Naive B cell (primary cell): ENCODE measurements around the gene C2orf49. TPM values are rescaled to one million over a fixed set of nuclear protein-coding genes. Genes with fewer than 3 reads are reported as not detected.

Source experiments
- ATAC-seq, 2 donors: fragments of 150-1000 bp; cut with Tn5 transposase; 2 replicates each; pipeline ENCODE4 v1.10.0; 2021; ENCODE audit warnings: low read depth in 2 of 2, mild to moderate bottlenecking in 2 of 2, moderate library complexity in 2 of 2
- DNase-seq: peaks from one replicate; pipeline ENCODE4 v3.0.0; 2022
- H3K27ac Mint-ChIP-seq, 6 donors: one replicate each; pipeline ENCODE4 v1.8.0; 2020 to 2022; ENCODE audit warnings: mild to moderate bottlenecking in 6 of 6, mixed read lengths in 6 of 6, moderate library complexity in 5 of 6, inconsistent platforms in 2 of 6
- H3K27me3 Mint-ChIP-seq, 3 donors: one replicate each; pipeline ENCODE4 v1.8.0; 2021 to 2022; ENCODE audit warnings: mixed read lengths in 3 of 3, mild to moderate bottlenecking in 1 of 3
- H3K36me3 Mint-ChIP-seq, 2 donors: one replicate each; pipeline ENCODE4 v1.8.0; 2020 to 2022; ENCODE audit warnings: mixed read lengths in 2 of 2, inconsistent platforms in 1 of 2, mild to moderate bottlenecking in 1 of 2
- H3K4me1 Mint-ChIP-seq, 3 donors: one replicate each; pipeline ENCODE4 v1.8.0; 2020 to 2022; ENCODE audit warnings: mixed read lengths in 3 of 3, inconsistent platforms in 1 of 3, mild to moderate bottlenecking in 1 of 3, moderate library complexity in 1 of 3
- H3K4me3 Mint-ChIP-seq, 8 donors: one replicate each; pipeline ENCODE4 v1.8.0; 2020 to 2022; ENCODE audit warnings: mild to moderate bottlenecking in 8 of 8, mixed read lengths in 8 of 8, moderate library complexity in 8 of 8, inconsistent platforms in 2 of 8
- H3K9me3 Mint-ChIP-seq, 7 donors: one replicate each; pipeline ENCODE4 v1.8.0; 2020 to 2022; ENCODE audit warnings: mixed read lengths in 7 of 7, mild to moderate bottlenecking in 5 of 7, inconsistent platforms in 2 of 7, moderate library complexity in 1 of 7
- polyA plus RNA-seq, 6 donors: library from polyadenylated mRNA; unstranded; fragments of 300-500 nt; fragmentation: Illumina TruSeq; gene quantifications; one replicate each; pipeline ENCODE4 v1.2.3, GENCODE V29; 2021; ENCODE audit warnings: low read depth in 6 of 6

C2orf49 gene
- polyA plus RNA-seq, 6 donors from 2014 or later, result 12.0 to 16.3 (median 12.7) TPM

GRCh38 chr2:105384861-105385260 lies 47.5 kb downstream of the C2orf49 start:
- ATAC-seq (no peak), DNase-seq (no peak)
- Mint-ChIP-seq H3K4me3 (no peak overlapping the region), H3K27me3 (peaks cover 2 to 26% (median 19%) of the 10 kb centered on the region in 3 donors), H3K27ac (no peak overlapping the region), H3K4me1 (no peaks in the 10 kb centered on the region), H3K9me3 (peaks cover 0 to 7% (median 0%) of the 10 kb centered on the region in 7 donors), H3K36me3 (no peaks in the 10 kb centered on the region)

- ATAC-seq (no peak), DNase-seq (no peak)
- Mint-ChIP-seq H3K27me3 (peaks cover 0 to 26% (median 19%) of the 10 kb centered on the region in 3 donors), H3K27ac (no peak overlapping the region), H3K4me1 (no peaks in the 10 kb centered on the region), H3K4me3 (no peak overlapping the region), H3K9me3 (peaks cover 0 to 7% (median 0%) of the 10 kb centered on the region in 7 donors), H3K36me3 (no peaks in the 10 kb centered on the region)
Measured at GRCh38 chr2:105385731-105386540, 48.6 kb downstream of the C2orf49 start.

GRCh38 chr2:105387225-105387624 lies 49.9 kb downstream of the C2orf49 start:
- H3K4me3 Mint-ChIP-seq, result no peak overlapping the region
- H3K9me3 Mint-ChIP-seq, result peaks cover 0 to 7% (median 0%) of the 10 kb centered on the region in 7 donors
- H3K27me3 Mint-ChIP-seq, result peaks cover 0 to 32% (median 22%) of the 10 kb centered on the region in 3 donors
- H3K27ac Mint-ChIP-seq, result no peak overlapping the region
- DNase-seq (no peak), ATAC-seq (no peak)
- H3K4me1 Mint-ChIP-seq, result no peaks in the 10 kb centered on the region
- no peaks in the 10 kb centered on the region for H3K36me3 Mint-ChIP-seq

- DNase-seq (no peak), ATAC-seq (no peak)
- H3K4me1 Mint-ChIP-seq, result no peaks in the 10 kb centered on the region
- H3K36me3 Mint-ChIP-seq, result no peaks in the 10 kb centered on the region
- peaks cover 0 to 49% (median 21%) of the 10 kb centered on the region in 3 donors for H3K27me3 Mint-ChIP-seq
- H3K4me3 Mint-ChIP-seq, result no peak overlapping the region
- H3K9me3 Mint-ChIP-seq, result peaks cover 0 to 7% (median 0%) of the 10 kb centered on the region in 7 donors
- peak overlapping the region in 1 of 6 donors; percentile 26 for H3K27ac Mint-ChIP-seq
Measured at GRCh38 chr2:105388971-105389381, 51.6 kb downstream of the C2orf49 start.

GRCh38 chr2:105390454-105390853 lies 53.1 kb downstream of the C2orf49 start:
- Mint-ChIP-seq H3K36me3 (no peaks in the 10 kb centered on the region), H3K27me3 (peaks cover 6 to 52% (median 16%) of the 10 kb centered on the region in 3 donors), H3K4me3 (no peak overlapping the region), H3K4me1 (no peaks in the 10 kb centered on the region), H3K27ac (no peak overlapping the region), H3K9me3 (peaks cover 0 to 7% (median 0%) of the 10 kb centered on the region in 7 donors)
- DNase-seq (no peak), ATAC-seq (no peak)

- no peak for DNase-seq
- no peak for ATAC-seq
- Mint-ChIP-seq H3K9me3 (peaks cover 0 to 7% (median 0%) of the 10 kb centered on the region in 7 donors), H3K36me3 (peaks cover 0 to 2% of the 10 kb centered on the region in 2 donors), H3K4me1 (no peaks in the 10 kb centered on the region), H3K27ac (no peak overlapping the region), H3K4me3 (no peak overlapping the region), H3K27me3 (peaks cover 13 to 53% (median 18%) of the 10 kb centered on the region in 3 donors)
Measured at GRCh38 chr2:105391058-105391627, 53.8 kb downstream of the C2orf49 start.

- Mint-ChIP-seq H3K36me3 (peaks cover 0 to 7% of the 10 kb centered on the region in 2 donors), H3K4me1 (no peaks in the 10 kb centered on the region), H3K9me3 (peaks cover 0 to 7% (median 0%) of the 10 kb centered on the region in 7 donors), H3K27me3 (peaks cover 19 to 60% (median 23%) of the 10 kb centered on the region in 3 donors), H3K27ac (no peak overlapping the region), H3K4me3 (no peak overlapping the region)
- ATAC-seq (no peak), DNase-seq (no peak)
Measured at GRCh38 chr2:105391763-105392662, 54.7 kb downstream of the C2orf49 start.

GRCh38 chr2:105393373-105394055 lies 56.2 kb downstream of the C2orf49 start:
- H3K27ac Mint-ChIP-seq, result peak overlapping the region in 1 of 6 donors; percentile 7
- DNase-seq (no peak), ATAC-seq (no peak)
- H3K36me3 Mint-ChIP-seq, result peaks cover 0 to 7% of the 10 kb centered on the region in 2 donors
- no peak overlapping the region for H3K4me3 Mint-ChIP-seq
- H3K9me3 Mint-ChIP-seq, result no peaks in the 10 kb centered on the region
- peaks cover 19 to 57% (median 32%) of the 10 kb centered on the region in 3 donors for H3K27me3 Mint-ChIP-seq
- H3K4me1 Mint-ChIP-seq, result peaks cover 1 to 4% (median 4%) of the 10 kb centered on the region in 3 donors

GRCh38 chr2:105394951-105395611 lies 57.7 kb downstream of the C2orf49 start:
- peaks cover 4 to 8% (median 7%) of the 10 kb centered on the region in 3 donors for H3K4me1 Mint-ChIP-seq
- ATAC-seq, result no peak
- no peak for DNase-seq
- H3K27me3 Mint-ChIP-seq, result peaks cover 26 to 72% (median 41%) of the 10 kb centered on the region in 3 donors
- no peak overlapping the region for H3K4me3 Mint-ChIP-seq
- H3K9me3 Mint-ChIP-seq, result no peaks in the 10 kb centered on the region
- H3K27ac Mint-ChIP-seq, result no peak overlapping the region
- H3K36me3 Mint-ChIP-seq, result peaks cover 0 to 7% of the 10 kb centered on the region in 2 donors

GRCh38 chr2:105395691-105396090 lies 58.4 kb downstream of the C2orf49 start:
- H3K4me3 Mint-ChIP-seq, result no peak overlapping the region
- peaks cover 0 to 7% of the 10 kb centered on the region in 2 donors for H3K36me3 Mint-ChIP-seq
- DNase-seq, result no peak

GRCh38 chr2:105396254-105397024 lies 59.1 kb downstream of the C2orf49 start:
- Mint-ChIP-seq H3K4me1 (peaks cover 4 to 8% (median 7%) of the 10 kb centered on the region in 3 donors), H3K4me3 (peak overlapping the region in 1 of 8 donors; percentile 55), H3K27ac (no peak overlapping the region), H3K36me3 (peaks cover 0 to 7% of the 10 kb centered on the region in 2 donors), H3K9me3 (no peaks in the 10 kb centered on the region), H3K27me3 (peaks cover 26 to 70% (median 52%) of the 10 kb centered on the region in 3 donors)
- DNase-seq, result no peak
- no peak for ATAC-seq

More at GRCh38 chr2:105395691-105396090, 58.4 kb downstream of the C2orf49 start:
- Mint-ChIP-seq H3K4me1 (peaks cover 4 to 8% (median 7%) of the 10 kb centered on the region in 3 donors), H3K27ac (no peak overlapping the region), H3K27me3 (peaks cover 26 to 75% (median 47%) of the 10 kb centered on the region in 3 donors), H3K9me3 (no peaks in the 10 kb centered on the region)
- ATAC-seq, result no peak
